Upper lobe of right lung (tissue), 1 donor: ENCODE results near the gene SNX2. TPM values are rescaled to one million over a fixed set of nuclear protein-coding genes. Genes with fewer than 3 reads are reported as not detected.

ENCODE experiments used
- ATAC-seq: fragments of 200-7000 bp; cut with Tn5 transposase; one replicate; pipeline ENCODE4 v1.9.1; 2020; ENCODE audit warnings: mild to moderate bottlenecking, moderate library complexity
- DNase-seq: peaks from one replicate; pipeline ENCODE4 v3.0.0-alpha.2; 2020
- H3K27ac ChIP-seq: fragments of 200-600 bp; one replicate; pipeline ENCODE4 v1.8.0; 2022
- H3K27me3 ChIP-seq: fragments of 200-600 bp; one replicate; pipeline ENCODE4 v1.8.0; 2022; ENCODE audit warnings: mild to moderate bottlenecking
- H3K36me3 ChIP-seq: fragments of 200-600 bp; one replicate; pipeline ENCODE4 v1.8.0; 2022
- H3K4me1 ChIP-seq: fragments of 200-600 bp; one replicate; pipeline ENCODE4 v1.8.0; 2022
- H3K4me3 ChIP-seq: fragments of 200-600 bp; one replicate; pipeline ENCODE4 v1.8.0; 2022; ENCODE audit warnings: mild to moderate bottlenecking
- H3K9me3 ChIP-seq: fragments of 200-600 bp; one replicate; pipeline ENCODE4 v1.8.0; 2022
- CTCF ChIP-seq: fragments of 200-600 bp; IDR thresholded peaks from one replicate; pipeline ENCODE4 v1.8.0; 2022; ENCODE audit warnings: antibody characterized with exemption
- intact Hi-C: fragments of 100-400 bp; cut with DNase I; formaldehyde crosslinking; loops from one replicate; pipeline ENCODE4 v1.11.0; 2022
- total RNA-seq: library from RNA; stranded (reverse); fragmentation: NEBNext Ultra II Directional; extraction: Animal tissue kit (Norgen Biotek cat#: 25700); gene quantifications from one replicate; pipeline ENCODE4 v1.2.1, GENCODE V29; 2021
- donor health status: DM: no; HTN: yes; CAD: no; lungs with severe emphysema.

Gene SNX2
- total RNA-seq, 1 donor from 2014 or later, result 102 TPM

GRCh38 chr5:122780296-122780695 is 5.4 kb downstream of the SNX2 start:
- H3K4me3 ChIP-seq, result no peak overlapping the region
- ATAC-seq, result no peak
- no peaks in the 10 kb centered on the region for H3K9me3 ChIP-seq
- peaks cover 24% of the 10 kb centered on the region for H3K4me1 ChIP-seq
- intact Hi-C loops, result no loop called here
- H3K27ac ChIP-seq, result no peak overlapping the region
- TF ChIP-seq CTCF, result no peak
- no peaks in the 10 kb centered on the region for H3K27me3 ChIP-seq
- no peaks in the 10 kb centered on the region for H3K36me3 ChIP-seq
- no peak for DNase-seq

- H3K27ac ChIP-seq, result no peak overlapping the region
- intact Hi-C loops, result no loop called here
- H3K9me3 ChIP-seq, result no peaks in the 10 kb centered on the region
- no peak for DNase-seq
- H3K36me3 ChIP-seq, result no peaks in the 10 kb centered on the region
- TF ChIP-seq CTCF, result no peak
- no peak for ATAC-seq
- H3K4me3 ChIP-seq, result no peak overlapping the region
- no peaks in the 10 kb centered on the region for H3K27me3 ChIP-seq
- peaks cover 21% of the 10 kb centered on the region for H3K4me1 ChIP-seq
Observed at GRCh38 chr5:122781465-122781864, 6.6 kb downstream of the SNX2 start.

- Histone ChIP-seq H3K27ac (no peak overlapping the region), H3K4me3 (no peak overlapping the region), H3K27me3 (no peaks in the 10 kb centered on the region), H3K4me1 (peaks cover 6% of the 10 kb centered on the region), H3K36me3 (no peaks in the 10 kb centered on the region), H3K9me3 (no peaks in the 10 kb centered on the region)
- no peak for TF ChIP-seq CTCF
- ATAC-seq, result no peak
- no peak for DNase-seq
- intact Hi-C loops, result no loop called here
Observed at GRCh38 chr5:122785294-122785693, 10.4 kb downstream of the SNX2 start.

GRCh38 chr5:122788371-122788770 is 13.5 kb downstream of the SNX2 start:
- intact Hi-C loops, result no loop called here
- no peak for ATAC-seq

GRCh38 chr5:122788996-122789395 is 14.1 kb downstream of the SNX2 start:
- H3K4me3 ChIP-seq, result no peak overlapping the region
- DNase-seq, result no peak

More at GRCh38 chr5:122788371-122788770, 13.5 kb downstream of the SNX2 start:
- no peak for DNase-seq
- no peak for TF ChIP-seq CTCF
- Histone ChIP-seq H3K4me1 (peaks cover 6% of the 10 kb centered on the region), H3K4me3 (no peak overlapping the region), H3K9me3 (no peaks in the 10 kb centered on the region), H3K27ac (no peak overlapping the region), H3K36me3 (no peaks in the 10 kb centered on the region), H3K27me3 (no peaks in the 10 kb centered on the region)

More at GRCh38 chr5:122788996-122789395, 14.1 kb downstream of the SNX2 start:
- H3K27ac ChIP-seq, result no peak overlapping the region
- no peaks in the 10 kb centered on the region for H3K36me3 ChIP-seq
- H3K9me3 ChIP-seq, result no peaks in the 10 kb centered on the region
- intact Hi-C loops, result no loop called here
- no peak for ATAC-seq
- peaks cover 6% of the 10 kb centered on the region for H3K4me1 ChIP-seq
- no peaks in the 10 kb centered on the region for H3K27me3 ChIP-seq
- TF ChIP-seq CTCF, result no peak
